Loucy (cell line): ENCODE data around the gene ATP5PB.

Source experiments
- H2AFZ ChIP-seq: fragments of 200-600 bp; sonication (generic); 2 replicates; pipeline ENCODE4 v1.6.0; 2016; ENCODE audit warnings: antibody characterized with exemption, mild to moderate bottlenecking, low read length, moderate library complexity
- H3F3A ChIP-seq: fragments of 200-600 bp; 2 replicates; pipeline ENCODE4 v1.6.0; 2016; ENCODE audit warnings: antibody characterized with exemption, low read depth, mild to moderate bottlenecking
- H3K27me3 ChIP-seq: fragments of 200-600 bp; sonication (generic); 2 replicates; pipeline ENCODE4 v1.6.1; 2014; ENCODE audit warnings: low read length, mild to moderate bottlenecking; ENCODE audit not compliant: insufficient read depth, poor library complexity, severe bottlenecking
- H3K36me3 ChIP-seq: fragments of 200-600 bp; sonication (generic); 2 replicates; pipeline ENCODE4 v1.6.1; 2016; ENCODE audit warnings: low read length; ENCODE audit not compliant: insufficient read depth
- H3K4me1 ChIP-seq: fragments of 200-600 bp; sonication (generic); 2 replicates; pipeline ENCODE4 v1.5.1; 2014; ENCODE audit warnings: low read length, mild to moderate bottlenecking; ENCODE audit not compliant: insufficient read depth, poor library complexity, severe bottlenecking
- H3K4me2 ChIP-seq: fragments of 200-600 bp; sonication (generic); 2 replicates; pipeline ENCODE4 v1.6.0; 2014; ENCODE audit warnings: antibody characterized with exemption, low read length, low read depth, mild to moderate bottlenecking; ENCODE audit not compliant: poor library complexity, severe bottlenecking
- H3K4me3 ChIP-seq: fragments of 200-600 bp; sonication (generic); 2 replicates; pipeline ENCODE4 v1.5.1; 2014; ENCODE audit warnings: low read length, mild to moderate bottlenecking, mixed read lengths; ENCODE audit not compliant: poor library complexity, severe bottlenecking
- H3K79me2 ChIP-seq: fragments of 200-600 bp; sonication (generic); 2 replicates; pipeline ENCODE4 v1.6.1; 2014; ENCODE audit warnings: low read length; ENCODE audit not compliant: insufficient read depth
- H3K9ac ChIP-seq: fragments of 200-600 bp; sonication (generic); 2 replicates; pipeline ENCODE4 v1.6.0; 2014; ENCODE audit warnings: mild to moderate bottlenecking, low read depth, low read length, moderate library complexity; ENCODE audit not compliant: poor library complexity, severe bottlenecking
- H3K9me2 ChIP-seq: fragments of 200-600 bp; sonication (generic); replicated peaks from 2 replicates; pipeline ENCODE4 v1.6.1; 2016; ENCODE audit warnings: low read depth, low read length, mixed read lengths
- H3K9me3 ChIP-seq: fragments of 200-600 bp; sonication (generic); 2 replicates; pipeline ENCODE4 v1.6.1; 2014; ENCODE audit warnings: mild to moderate bottlenecking, antibody characterized with exemption, low read length, low read depth; ENCODE audit not compliant: insufficient read depth
- H4K20me1 ChIP-seq: fragments of 200-600 bp; sonication (generic); 2 replicates; pipeline ENCODE4 v1.6.0; 2014; ENCODE audit warnings: antibody characterized with exemption, low read length, mild to moderate bottlenecking; ENCODE audit not compliant: insufficient read depth, poor library complexity, severe bottlenecking
- EZH2phosphoT487 ChIP-seq: fragments of 200-600 bp; IDR thresholded peaks from 2 replicates; pipeline ENCODE4 v1.6.1; 2018; ENCODE audit warnings: antibody characterized with exemption, mild to moderate bottlenecking, moderate library complexity, borderline replicate concordance
- TF ChIP-seq, protein P1 (sequence below): fragments of 200-600 bp; sonication (generic); conservative IDR thresholded peaks from 2 replicates; pipeline ENCODE4 v1.5.1; 2014; ENCODE audit warnings: mild to moderate bottlenecking, antibody characterized with exemption, low read length

The ATP5PB gene

DNA sequence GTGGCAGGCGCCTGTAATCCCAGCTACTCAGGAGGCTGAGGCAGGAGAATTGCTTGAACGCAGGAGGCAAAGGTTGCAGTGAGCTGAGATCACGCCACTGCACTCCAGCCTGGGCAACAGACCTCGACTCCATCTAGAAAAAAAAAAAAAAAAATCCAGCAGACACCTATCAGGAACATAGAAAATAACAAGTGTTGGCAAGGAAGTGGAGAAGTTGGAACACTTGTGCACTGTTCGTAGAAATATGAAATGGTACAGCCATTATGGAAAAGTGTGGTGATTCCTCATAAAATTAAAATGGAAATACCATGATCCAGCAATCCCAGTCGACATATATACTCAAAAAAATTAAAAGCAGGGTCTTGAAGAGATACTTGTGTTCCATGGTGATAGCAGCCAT lies 12.5 kb downstream of the ATP5PB start:
- Histone ChIP-seq H3K9me2 (no peaks in the 10 kb centered on the region), H3K79me2 (peaks cover 6% of the 10 kb centered on the region; the same call in 1 of the 2 replicates), H4K20me1 (no peaks in the 10 kb centered on the region), H3K4me2 (no peak overlapping the region), H3K9me3 (no peaks in the 10 kb centered on the region), H3K9ac (no peak overlapping the region), H3F3A (no peaks in the 10 kb centered on the region), H3K27me3 (no peaks in the 10 kb centered on the region), H3K4me3 (no peak overlapping the region), H2AFZ (no peak overlapping the region), H3K36me3 (peaks cover 57% of the 10 kb centered on the region), H3K4me1 (peaks cover 5% of the 10 kb centered on the region)
- TF ChIP-seq EZH2phosphoT487, result no peak
- TF ChIP-seq, protein P1, sequence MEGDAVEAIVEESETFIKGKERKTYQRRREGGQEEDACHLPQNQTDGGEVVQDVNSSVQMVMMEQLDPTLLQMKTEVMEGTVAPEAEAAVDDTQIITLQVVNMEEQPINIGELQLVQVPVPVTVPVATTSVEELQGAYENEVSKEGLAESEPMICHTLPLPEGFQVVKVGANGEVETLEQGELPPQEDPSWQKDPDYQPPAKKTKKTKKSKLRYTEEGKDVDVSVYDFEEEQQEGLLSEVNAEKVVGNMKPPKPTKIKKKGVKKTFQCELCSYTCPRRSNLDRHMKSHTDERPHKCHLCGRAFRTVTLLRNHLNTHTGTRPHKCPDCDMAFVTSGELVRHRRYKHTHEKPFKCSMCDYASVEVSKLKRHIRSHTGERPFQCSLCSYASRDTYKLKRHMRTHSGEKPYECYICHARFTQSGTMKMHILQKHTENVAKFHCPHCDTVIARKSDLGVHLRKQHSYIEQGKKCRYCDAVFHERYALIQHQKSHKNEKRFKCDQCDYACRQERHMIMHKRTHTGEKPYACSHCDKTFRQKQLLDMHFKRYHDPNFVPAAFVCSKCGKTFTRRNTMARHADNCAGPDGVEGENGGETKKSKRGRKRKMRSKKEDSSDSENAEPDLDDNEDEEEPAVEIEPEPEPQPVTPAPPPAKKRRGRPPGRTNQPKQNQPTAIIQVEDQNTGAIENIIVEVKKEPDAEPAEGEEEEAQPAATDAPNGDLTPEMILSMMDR, result no peak

DNA sequence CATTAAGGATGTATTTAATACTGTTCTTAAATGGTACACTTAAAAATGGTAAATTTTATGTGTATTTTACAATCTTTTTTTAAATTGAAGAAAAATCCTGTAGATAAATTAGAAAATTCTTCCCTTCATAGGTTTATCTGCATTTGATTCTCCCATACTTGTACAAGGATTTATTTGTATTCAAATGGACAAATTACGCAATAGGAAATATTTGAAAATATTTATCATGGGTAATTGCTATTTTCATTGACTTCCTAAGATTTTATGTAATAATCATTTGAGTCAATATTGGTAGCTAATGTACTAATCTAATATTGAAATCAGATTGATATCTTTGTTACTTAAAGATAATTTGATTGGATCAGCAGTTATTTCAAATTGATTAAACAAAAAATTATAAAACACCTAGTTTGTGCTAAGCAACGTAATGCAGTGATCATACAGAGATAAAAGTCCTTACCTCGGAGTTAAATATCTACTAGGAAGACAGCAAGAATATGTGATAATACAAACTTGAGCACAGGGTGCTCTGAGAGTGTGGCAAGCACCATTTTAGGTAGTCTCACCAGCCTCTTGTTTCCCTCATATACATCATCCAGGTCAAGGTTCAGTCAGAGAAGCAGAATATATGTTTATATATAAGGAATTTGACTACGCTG lies 13.2 kb downstream of the ATP5PB start:
- peaks cover 50% of the 10 kb centered on the region for H3K36me3 ChIP-seq
- TF ChIP-seq, protein P1, result no peak
- no peak for TF ChIP-seq EZH2phosphoT487
- H3K9ac ChIP-seq, result no peak overlapping the region
- H3K27me3 ChIP-seq, result no peaks in the 10 kb centered on the region
- peaks cover 6% of the 10 kb centered on the region; the same call in 1 of the 2 replicates for H3K79me2 ChIP-seq
- H3K4me2 ChIP-seq, result no peak overlapping the region
- no peaks in the 10 kb centered on the region for H3K9me3 ChIP-seq
- no peaks in the 10 kb centered on the region for H3F3A ChIP-seq
- H3K4me1 ChIP-seq, result peaks cover under 1% of the 10 kb centered on the region
- no peaks in the 10 kb centered on the region for H4K20me1 ChIP-seq
- H3K4me3 ChIP-seq, result no peak overlapping the region
- H3K9me2 ChIP-seq, result no peaks in the 10 kb centered on the region
- H2AFZ ChIP-seq, result no peak overlapping the region

- Histone ChIP-seq H3K4me2 (no peak overlapping the region), H3K9me3 (no peaks in the 10 kb centered on the region), H3K9ac (no peak overlapping the region), H3K27me3 (no peaks in the 10 kb centered on the region), H3K36me3 (peaks cover 43% of the 10 kb centered on the region; the same call in 1 of the 2 replicates), H2AFZ (no peak overlapping the region), H3F3A (no peaks in the 10 kb centered on the region), H3K4me3 (no peak overlapping the region), H3K9me2 (no peaks in the 10 kb centered on the region), H3K4me1 (no peaks in the 10 kb centered on the region), H4K20me1 (no peaks in the 10 kb centered on the region), H3K79me2 (peaks cover 5% of the 10 kb centered on the region; the same call in 1 of the 2 replicates)
- TF ChIP-seq EZH2phosphoT487, result no peak
- TF ChIP-seq, protein P1, result no peak
Observed at GRCh38 chr1:111463029-111463683, 13.9 kb downstream of the ATP5PB start.
